HG03565 (cell line): ENCODE measurements around the gene C1orf174.

Experiments
- ATAC-seq: cut with Tn5 transposase; IDR thresholded peaks from one replicate; pipeline ENCODE4 v1.9.1; 2021; ENCODE audit warnings: mild to moderate bottlenecking, moderate library complexity; ENCODE audit not compliant: unreplicated experiment

Gene C1orf174

DNA sequence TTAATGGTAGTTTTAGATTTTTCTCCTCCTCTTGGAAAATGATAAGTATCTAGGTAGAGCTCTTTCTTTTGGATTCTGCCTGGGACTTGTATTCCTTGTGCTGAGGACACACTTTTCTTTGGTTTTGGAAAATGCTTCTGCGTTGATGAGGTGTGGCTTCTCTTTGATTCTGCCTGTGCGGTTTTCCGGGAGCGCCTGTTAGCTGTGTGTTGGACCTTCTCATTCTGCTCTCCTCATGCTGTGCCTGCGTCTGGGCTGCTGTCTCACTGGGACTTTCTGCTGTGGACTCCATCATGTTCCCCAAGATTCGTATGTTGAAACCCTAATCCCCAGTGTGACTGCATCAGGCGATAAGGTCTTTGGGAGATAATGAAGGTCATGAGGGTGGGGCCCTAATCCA lies 21.0 kb downstream of the C1orf174 start:
- ATAC-seq: no peak

- no peak for ATAC-seq
Measured at GRCh38 chr1:3876716-3877115, 23.4 kb downstream of the C1orf174 start.

- no peak for ATAC-seq
Measured at GRCh38 chr1:3874736-3875135, 25.3 kb downstream of the C1orf174 start.

- ATAC-seq: no peak
Measured at GRCh38 chr1:3872546-3872945, 27.5 kb downstream of the C1orf174 start.

- no peak for ATAC-seq
Measured at GRCh38 chr1:3871451-3871805, 28.6 kb downstream of the C1orf174 start.

GRCh38 chr1:3869751-3870301 lies 30.2 kb downstream of the C1orf174 start:
- ATAC-seq: no peak

GRCh38 chr1:3868464-3869006 lies 31.5 kb downstream of the C1orf174 start:
- no peak for ATAC-seq

DNA sequence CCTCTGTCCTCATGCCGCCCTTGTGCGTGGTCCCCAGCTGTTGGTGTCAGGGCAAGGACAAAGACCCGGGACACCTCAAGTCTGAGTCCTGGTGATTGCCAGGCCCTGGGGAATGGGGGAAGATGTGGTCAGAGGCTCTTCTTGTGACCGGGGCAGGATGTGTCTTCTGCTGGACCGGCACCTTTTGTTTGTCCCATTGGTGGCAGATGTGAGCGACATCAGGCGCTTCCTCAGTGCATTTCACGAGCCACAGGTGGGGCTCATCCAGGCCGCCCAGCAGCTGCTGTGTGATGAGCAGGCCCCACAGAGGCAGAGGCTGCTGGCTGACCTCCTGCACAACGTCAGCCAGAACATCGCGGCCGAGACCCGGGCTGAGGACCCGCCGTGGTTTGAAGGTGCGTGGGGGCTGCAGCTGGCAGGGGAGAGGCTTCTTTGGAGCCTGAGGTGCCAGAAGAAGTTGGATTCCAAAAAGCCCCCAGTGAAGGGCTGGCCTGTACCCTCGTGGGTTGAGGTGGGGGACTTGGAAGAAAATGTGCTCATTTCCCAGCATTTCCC lies 34.4 kb downstream of the C1orf174 start:
- ATAC-seq: no peak

DNA sequence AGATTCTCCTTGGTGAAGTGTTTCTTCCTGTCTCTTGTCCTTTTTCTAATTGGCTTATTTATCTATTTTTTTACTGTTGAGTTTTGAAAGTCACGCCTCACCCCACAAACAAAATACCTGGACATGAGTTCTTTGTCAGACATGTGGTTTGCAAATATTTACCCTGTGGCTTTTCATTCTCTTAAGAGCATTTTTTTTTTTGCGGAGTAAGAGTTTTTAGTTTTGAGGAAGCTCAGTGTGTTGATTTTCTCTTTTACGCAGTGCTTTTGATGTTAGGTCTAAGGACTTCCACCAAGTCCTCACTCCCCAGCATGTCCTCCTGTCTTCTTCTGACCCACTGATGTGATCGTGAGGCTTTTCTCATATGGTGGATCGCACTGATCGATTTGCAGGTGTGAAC lies 35.2 kb downstream of the C1orf174 start:
- no peak for ATAC-seq

DNA sequence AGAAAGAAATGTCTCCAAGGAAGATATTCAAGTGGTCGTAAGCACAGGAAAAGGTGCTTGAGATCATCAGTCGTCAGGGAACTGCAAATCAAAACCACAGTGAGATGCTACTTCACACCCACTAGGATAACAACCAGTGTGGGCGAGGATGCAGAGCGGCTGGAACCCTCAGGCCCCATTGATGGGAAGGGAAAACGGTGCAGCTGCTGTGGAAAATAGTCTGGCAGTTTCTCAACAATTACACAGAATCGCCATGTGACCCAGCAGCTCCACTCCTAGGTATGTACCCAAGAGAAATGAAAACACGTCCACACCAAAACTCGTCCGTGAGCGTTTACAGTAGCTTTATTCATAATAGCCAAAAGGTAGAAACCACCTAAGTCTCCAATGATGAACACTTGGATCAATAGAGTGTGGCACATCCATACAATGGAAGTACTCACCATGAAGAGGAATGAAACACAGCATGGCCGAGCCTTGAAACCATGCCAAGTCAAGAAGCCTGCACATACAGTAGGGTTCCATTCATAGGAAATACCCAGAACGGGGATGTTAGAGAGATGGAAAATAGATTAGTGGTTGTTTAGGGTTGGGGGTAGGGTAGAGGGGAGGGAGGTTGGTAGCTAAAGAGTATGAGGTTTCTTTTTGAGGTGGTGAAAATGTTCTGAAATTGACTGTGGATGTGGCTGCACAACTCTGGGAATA lies 36.7 kb downstream of the C1orf174 start:
- ATAC-seq: no peak

- no peak for ATAC-seq
Measured at GRCh38 chr1:3858231-3858981, 41.7 kb downstream of the C1orf174 start.

GRCh38 chr1:3857791-3858129 lies 42.3 kb downstream of the C1orf174 start:
- no peak for ATAC-seq

GRCh38 chr1:3856923-3857790 lies 42.9 kb downstream of the C1orf174 start, which contains the start of the genes CEP104 and DFFB:
Gene CEP104 (minus strand): TSS chr1:3857211. CDS start chr1:3852407, 4,804 bp downstream.
Gene DFFB (plus strand): TSS chr1:3857476. CDS start chr1:3857604, 128 bp downstream.
- peak; percentile 94 for ATAC-seq

DNA sequence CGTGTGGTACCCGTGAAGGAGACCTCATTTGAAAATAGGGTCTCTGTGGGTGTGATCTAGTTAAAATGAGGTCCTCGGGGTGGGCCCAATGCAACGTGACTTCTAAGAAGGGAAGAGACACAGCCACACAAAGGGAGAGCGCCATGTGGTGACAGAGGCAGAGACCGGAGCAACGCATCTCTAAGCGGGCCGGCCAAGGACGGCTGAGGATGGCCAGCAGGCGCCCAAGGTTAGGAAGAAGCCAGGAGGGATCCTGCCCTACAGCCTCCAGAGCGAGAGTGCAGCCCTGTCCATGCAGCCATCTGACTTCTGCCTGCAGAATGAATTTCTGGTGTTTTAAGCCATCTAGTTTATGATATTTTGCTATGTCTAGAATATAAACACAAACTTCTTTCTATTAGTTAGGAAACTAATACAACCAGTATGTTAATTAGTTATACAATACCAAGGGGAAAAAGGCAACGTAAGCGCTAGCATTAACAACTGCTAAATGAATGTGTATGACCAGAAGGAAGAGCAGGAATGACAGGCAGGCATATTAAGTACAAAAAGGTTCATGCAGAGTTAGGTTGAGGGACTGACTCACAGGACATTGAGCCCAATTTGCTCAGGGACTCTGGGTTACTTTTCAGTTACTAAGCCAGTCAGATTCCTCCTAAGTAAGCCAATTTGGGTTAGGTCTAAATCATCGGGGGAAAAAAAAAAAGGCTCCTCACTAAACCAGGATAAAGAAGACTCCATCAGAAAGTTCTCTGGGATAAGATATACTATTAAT lies 47.2 kb downstream of the C1orf174 start:
- no peak for ATAC-seq

- no peak for ATAC-seq
Measured at GRCh38 chr1:3852091-3852490, 48.0 kb downstream of the C1orf174 start.

- ATAC-seq: no peak
Measured at GRCh38 chr1:3851292-3851691, 48.8 kb downstream of the C1orf174 start.

DNA sequence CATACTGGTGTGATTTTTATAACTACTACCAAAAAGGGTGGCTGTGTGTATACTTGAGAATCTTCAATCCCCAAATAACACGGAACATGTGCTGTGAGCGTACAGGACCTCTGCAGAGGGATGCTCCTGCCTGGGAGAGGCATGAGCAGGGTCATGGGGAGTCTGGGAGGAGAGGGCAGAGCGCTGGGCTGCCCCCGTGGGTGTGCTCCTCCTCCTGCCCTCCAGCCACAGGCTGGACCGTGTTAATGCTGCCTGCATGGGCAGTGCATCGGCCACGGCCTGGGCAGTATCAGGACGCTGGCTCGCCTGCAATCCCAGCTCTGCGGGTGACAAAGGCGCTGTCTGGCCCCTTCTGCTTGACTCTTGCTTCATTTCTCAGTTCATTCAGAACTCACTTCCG lies 49.2 kb downstream of the C1orf174 start:
- no peak for ATAC-seq

DNA sequence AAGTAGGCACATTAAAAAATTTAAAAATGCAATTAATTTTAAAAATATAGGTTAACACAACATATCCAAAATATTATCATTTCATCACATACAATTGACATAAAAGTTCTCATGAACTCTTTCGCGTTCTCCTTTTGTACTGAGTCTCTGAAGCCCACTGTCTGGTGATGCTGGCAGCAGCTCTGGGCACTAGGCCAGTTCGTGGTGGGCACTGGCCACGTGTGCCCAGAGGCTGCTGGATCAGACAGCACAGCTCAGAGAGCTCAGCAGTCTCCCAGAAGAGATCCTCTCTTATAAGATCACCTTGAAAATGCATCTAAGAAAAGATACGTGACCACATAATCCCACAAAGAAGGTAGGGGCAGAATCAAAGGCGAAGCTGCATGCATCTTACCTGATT lies 53.0 kb downstream of the C1orf174 start:
- ATAC-seq: no peak

DNA sequence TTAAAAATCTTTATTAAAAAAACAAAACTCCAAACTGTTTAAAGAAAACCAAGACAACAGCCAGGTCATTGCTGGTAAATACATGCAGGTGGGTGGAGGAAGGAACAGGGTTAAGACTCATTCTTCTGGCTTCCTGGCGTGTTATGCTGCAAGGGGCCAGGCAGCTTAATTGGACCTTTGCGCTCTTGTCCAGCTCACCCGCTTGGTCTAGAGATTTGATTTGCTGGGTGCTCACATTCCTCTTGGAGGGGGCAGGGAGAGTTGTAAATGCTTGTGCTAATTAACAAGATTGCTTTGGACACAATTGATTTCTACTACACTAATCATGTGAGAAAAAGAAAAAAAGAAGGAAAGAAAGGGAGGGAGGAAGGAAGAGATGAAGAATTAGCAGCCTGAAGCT lies 53.5 kb downstream of the C1orf174 start:
- ATAC-seq: no peak

DNA sequence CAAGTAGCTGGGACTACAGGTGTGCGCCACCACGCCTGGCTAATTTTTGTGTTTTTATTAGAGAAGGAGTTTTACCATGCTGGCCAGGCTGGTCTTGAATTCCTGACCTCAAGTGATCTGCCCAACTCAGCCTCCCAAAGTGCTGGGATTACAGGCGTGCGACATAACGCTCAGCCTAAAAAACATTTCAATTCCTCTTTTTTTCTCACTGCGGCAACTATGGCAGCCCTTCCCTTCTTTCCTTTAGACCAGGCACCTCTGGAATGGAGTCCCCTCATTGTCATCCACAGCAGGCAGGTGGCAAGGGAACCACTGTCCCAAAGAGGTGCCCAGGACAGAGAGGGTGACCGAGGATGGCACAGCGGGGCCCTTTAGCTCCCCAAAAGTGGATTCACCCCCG lies 57.2 kb downstream of the C1orf174 start:
- ATAC-seq: no peak
